Lung (tissue), 12 donors: ENCODE data around the gene CAMKMT. TPM values are rescaled to one million over a fixed set of nuclear protein-coding genes. Genes with fewer than 3 reads are reported as not detected.

Experiments used
- ATAC-seq: fragments of 200-7000 bp; cut with Tn5 transposase; one replicate; pipeline ENCODE4 v1.9.1; 2020; ENCODE audit warnings: moderate number of reproducible peaks; ENCODE audit not compliant: insufficient read depth, low FRiP score
- DNase-seq, 3 donors: peaks; one replicate each; pipeline ENCODE4 v3.0.0-alpha.2; 2013 to 2017
- H3K27ac ChIP-seq, 2 donors: one replicate each; pipeline ENCODE4 v1.5.1; 2013; ENCODE audit warnings: mild to moderate bottlenecking in 2 of 2, moderate library complexity in 2 of 2, control low read depth in 1 of 2, inconsistent platforms in 1 of 2, low read depth in 1 of 2, low read length in 1 of 2
- H3K27me3 ChIP-seq, 3 donors: one replicate each; pipeline ENCODE4 v1.5.1; 2013; ENCODE audit warnings: low read length in 2 of 3; ENCODE audit not compliant: control insufficient read depth in 3 of 3, insufficient read depth in 3 of 3
- H3K36me3 ChIP-seq, 4 donors: one replicate each; pipeline ENCODE4 v1.5.1; 2013; ENCODE audit warnings: low read length in 4 of 4, mild to moderate bottlenecking in 1 of 4, moderate library complexity in 1 of 4; ENCODE audit not compliant: control insufficient read depth in 4 of 4, insufficient read depth in 4 of 4
- H3K4me1 ChIP-seq, 5 donors: one replicate each; pipeline ENCODE4 v1.5.1; 2013; ENCODE audit warnings: low read length in 5 of 5, mild to moderate bottlenecking in 2 of 5, moderate library complexity in 1 of 5; ENCODE audit not compliant: control insufficient read depth in 5 of 5, insufficient read depth in 5 of 5
- H3K4me3 ChIP-seq: one replicate; pipeline ENCODE4 v1.5.1; 2013; ENCODE audit warnings: mild to moderate bottlenecking, control low read depth, moderate library complexity
- H3K9ac ChIP-seq, 2 donors: one replicate each; pipeline ENCODE4 v1.5.1; 2013; ENCODE audit warnings: low read length in 2 of 2, control low read depth in 1 of 2; ENCODE audit not compliant: insufficient read depth in 1 of 2
- H3K9me3 ChIP-seq, 4 donors: one replicate each; pipeline ENCODE4 v1.5.1; 2013; ENCODE audit warnings: low read length in 3 of 4, mild to moderate bottlenecking in 1 of 4, moderate library complexity in 1 of 4; ENCODE audit not compliant: control insufficient read depth in 4 of 4, insufficient read depth in 3 of 4
- WGBS, 2 donors: extraction: QIAGEN DNeasy Blood & Tissue Kit; methylation state at CpG; one replicate each; pipeline ENCODE4 v1.1.7; 2013; 5-methylcytosine and 5-hydroxymethylcytosine counted together
- polyA plus RNA-seq, 2 donors: library from polyadenylated mRNA; stranded (reverse); fragments of 200-250 nt; gene quantifications; one replicate each; pipeline ENCODE4 v1.2.1, GENCODE V29; 2013
- total RNA-seq, 2 donors: library from RNA; depleted of rRNA in 1 of 2; stranded (reverse); fragments of >200 nt in 1 of 2; gene quantifications; one replicate each; pipeline ENCODE4 v1.2.1, GENCODE V29; 2014 to 2021
- TF ChIP-seq, protein P1 (sequence below): IDR thresholded peaks from 2 replicates; pipeline ENCODE4 v1.5.1; 2012; ENCODE audit warnings: mild to moderate bottlenecking; ENCODE audit errors: control extremely low read depth, extremely low read depth
- donor health status: control.
- donor health status: control.
- donor health status: Bipolar disorder and iron deficiency.
- donor health status: healthy.
- donor health status: DM: yes; HTN: yes; CAD: no.

Gene CAMKMT
- total and polyA plus RNA-seq, 4 donors, result 3.6 to 19.7 (median 8.4) TPM

DNA sequence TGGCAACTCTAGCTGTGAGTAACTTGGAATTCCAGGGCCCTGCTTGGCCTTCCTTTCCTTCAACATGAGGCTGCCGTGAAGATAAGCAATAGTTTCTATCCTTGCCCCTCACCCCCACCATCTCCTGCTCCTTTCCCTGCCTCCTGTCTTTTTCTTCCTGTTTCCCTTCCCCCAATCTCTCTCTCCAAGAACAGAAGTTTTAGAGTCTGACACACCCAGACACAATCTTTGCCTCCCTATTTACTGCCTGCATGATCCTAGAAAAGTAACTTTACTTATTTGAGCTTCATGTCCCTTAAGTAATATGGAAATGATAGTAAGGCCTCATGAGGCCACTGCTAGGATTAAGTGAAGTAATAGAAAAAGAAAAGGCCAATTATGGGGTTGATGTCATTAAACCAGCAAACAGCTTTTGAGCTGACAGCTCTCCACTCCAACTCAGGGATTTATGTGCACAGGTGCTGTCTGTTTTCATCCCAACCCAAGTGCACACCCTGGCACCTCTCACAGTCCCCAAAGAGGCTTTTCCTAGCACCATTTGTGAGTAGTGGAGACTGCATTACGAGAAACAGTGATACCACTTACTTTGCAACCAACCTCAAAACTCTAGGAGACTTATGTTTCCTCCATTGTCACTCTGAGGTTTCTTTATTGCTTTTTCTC, 456.1 kb downstream of the CAMKMT start:
- peaks cover 0 to 13% (median 3%) of the 10 kb centered on the region in 3 donors for H3K27me3 ChIP-seq
- WGBS, 2 donors, result 80 to 87% methylated on average over 2 of the region's 2 CpGs
- ATAC-seq, result no peak
- no peak overlapping the region for H3K4me3 ChIP-seq
- H3K27ac ChIP-seq, result no peak overlapping the region
- H3K36me3 ChIP-seq, result no peaks in the 10 kb centered on the region
- H3K9me3 ChIP-seq, result no peaks in the 10 kb centered on the region
- H3K4me1 ChIP-seq, result no peaks in the 10 kb centered on the region
- DNase-seq, result no peak
- H3K9ac ChIP-seq, result no peak overlapping the region
- TF ChIP-seq, protein P1, sequence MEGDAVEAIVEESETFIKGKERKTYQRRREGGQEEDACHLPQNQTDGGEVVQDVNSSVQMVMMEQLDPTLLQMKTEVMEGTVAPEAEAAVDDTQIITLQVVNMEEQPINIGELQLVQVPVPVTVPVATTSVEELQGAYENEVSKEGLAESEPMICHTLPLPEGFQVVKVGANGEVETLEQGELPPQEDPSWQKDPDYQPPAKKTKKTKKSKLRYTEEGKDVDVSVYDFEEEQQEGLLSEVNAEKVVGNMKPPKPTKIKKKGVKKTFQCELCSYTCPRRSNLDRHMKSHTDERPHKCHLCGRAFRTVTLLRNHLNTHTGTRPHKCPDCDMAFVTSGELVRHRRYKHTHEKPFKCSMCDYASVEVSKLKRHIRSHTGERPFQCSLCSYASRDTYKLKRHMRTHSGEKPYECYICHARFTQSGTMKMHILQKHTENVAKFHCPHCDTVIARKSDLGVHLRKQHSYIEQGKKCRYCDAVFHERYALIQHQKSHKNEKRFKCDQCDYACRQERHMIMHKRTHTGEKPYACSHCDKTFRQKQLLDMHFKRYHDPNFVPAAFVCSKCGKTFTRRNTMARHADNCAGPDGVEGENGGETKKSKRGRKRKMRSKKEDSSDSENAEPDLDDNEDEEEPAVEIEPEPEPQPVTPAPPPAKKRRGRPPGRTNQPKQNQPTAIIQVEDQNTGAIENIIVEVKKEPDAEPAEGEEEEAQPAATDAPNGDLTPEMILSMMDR, result no peak

DNA sequence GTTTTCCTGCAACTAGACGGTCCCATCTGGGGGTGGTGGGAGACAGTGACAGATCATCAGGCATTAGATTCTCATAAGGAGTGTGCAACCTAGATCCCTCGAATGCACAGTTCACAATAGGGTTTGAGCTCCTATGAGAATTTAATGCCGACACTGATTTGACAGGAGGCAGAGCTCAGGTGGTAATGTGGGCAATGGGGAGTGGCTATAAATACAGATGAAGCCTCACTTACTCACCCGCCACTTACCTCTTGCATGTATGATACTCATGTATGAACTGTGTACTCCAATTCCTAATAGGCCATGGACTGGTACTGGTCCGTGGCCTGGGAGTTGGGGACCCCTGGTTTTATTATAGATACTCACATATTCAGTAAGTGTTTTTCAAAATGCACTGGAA, 457.3 kb downstream of the CAMKMT start:
- no peak for ATAC-seq
- H3K36me3 ChIP-seq, result no peaks in the 10 kb centered on the region
- peaks cover 0 to 4% (median 3%) of the 10 kb centered on the region in 3 donors for H3K27me3 ChIP-seq
- no peak overlapping the region for H3K4me3 ChIP-seq
- TF ChIP-seq, protein P1, result no peak
- no peak overlapping the region for H3K27ac ChIP-seq
- DNase-seq, result no peak
- H3K9ac ChIP-seq, result no peak overlapping the region
- WGBS, 2 donors, result 73 to 81% methylated on average over 5 of the region's 5 CpGs
- no peaks in the 10 kb centered on the region for H3K9me3 ChIP-seq
- H3K4me1 ChIP-seq, result no peaks in the 10 kb centered on the region

DNA sequence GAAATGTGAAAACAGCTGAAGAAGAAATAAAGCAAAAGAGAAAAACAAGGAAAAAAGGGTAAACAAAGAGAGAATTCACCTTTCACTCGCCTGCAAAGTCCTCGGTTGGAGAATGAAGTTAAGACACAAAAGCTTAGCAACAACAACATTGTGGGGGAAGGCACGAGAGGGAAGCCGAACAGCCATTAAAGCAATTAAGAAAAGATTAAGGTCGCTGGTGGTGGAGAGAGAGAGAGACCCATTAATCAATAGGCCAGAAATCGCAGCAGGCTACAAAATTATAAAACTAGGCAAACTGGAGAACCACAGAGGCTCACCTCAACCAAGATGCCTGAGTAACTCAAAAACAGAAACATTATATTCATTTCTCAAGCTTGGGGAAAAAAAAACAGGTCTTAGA, 459.8 kb downstream of the CAMKMT start:
- Histone ChIP-seq H3K27ac (no peak overlapping the region), H3K9me3 (no peaks in the 10 kb centered on the region), H3K27me3 (peaks cover 0 to 4% (median 0%) of the 10 kb centered on the region in 3 donors), H3K4me1 (no peaks in the 10 kb centered on the region), H3K4me3 (no peak overlapping the region), H3K9ac (no peak overlapping the region), H3K36me3 (no peaks in the 10 kb centered on the region)
- TF ChIP-seq, protein P1, result no peak
- no peak for ATAC-seq
- DNase-seq, result no peak
- WGBS, 2 donors, result 57 to 69% methylated on average over 6 of the region's 6 CpGs

DNA sequence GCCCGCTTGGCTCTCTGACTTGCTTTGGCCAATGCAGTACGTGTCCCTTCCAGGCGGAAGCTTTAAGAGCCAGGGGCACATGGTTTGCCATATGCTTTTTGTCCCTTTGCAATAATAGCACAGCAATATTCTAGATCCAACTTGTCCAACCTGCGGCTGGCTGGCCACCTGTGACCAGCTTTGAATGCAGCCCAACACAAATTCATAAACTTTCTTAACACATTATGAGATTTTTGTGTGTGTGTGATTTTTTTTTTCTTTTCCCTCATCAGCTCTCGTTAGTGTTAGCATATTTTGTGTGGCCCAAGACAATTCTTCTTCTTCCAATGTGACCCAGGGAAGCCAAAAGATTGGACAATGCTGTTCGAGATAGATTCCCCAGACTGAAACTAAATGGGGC, 460.4 kb downstream of the CAMKMT start:
- ATAC-seq, result no peak
- no peaks in the 10 kb centered on the region for H3K36me3 ChIP-seq
- H3K4me3 ChIP-seq, result no peak overlapping the region
- H3K27me3 ChIP-seq, result peaks cover 0 to under 1% (median 0%) of the 10 kb centered on the region in 3 donors
- H3K9ac ChIP-seq, result no peak overlapping the region
- no peak overlapping the region for H3K27ac ChIP-seq
- WGBS, 2 donors, result 86 to 90% methylated on average over 6 of the region's 6 CpGs
- H3K4me1 ChIP-seq, result no peaks in the 10 kb centered on the region
- TF ChIP-seq, protein P1, result no peak
- H3K9me3 ChIP-seq, result no peaks in the 10 kb centered on the region
- no peak for DNase-seq
